ENCODE measurements around the gene RRM2.
"Not testable (repeated sequence)": the region's sequence is repeated elsewhere in the genome, so short reads cannot be mapped to it uniquely, and the experiment has no call there.

The RRM2 gene

GRCh38 chr2:10091182-10091888 lies 31.2 kb upstream of the RRM2 start:
- no peak for DNase-seq (ENCODE audit: low read depth)

- DNase-seq (ENCODE audit: low read depth) = not testable (repeated sequence)
These were observed 30.7 kb upstream of the RRM2 start for GRCh38 chr2:10091889-10092244.

- no peak for DNase-seq (ENCODE audit: low read depth)
These were observed 28.2 kb upstream of the RRM2 start for GRCh38 chr2:10094271-10094814.

- no peak for DNase-seq (ENCODE audit: low read depth)
These were observed 27.4 kb upstream of the RRM2 start for GRCh38 chr2:10095175-10095574.

GRCh38 chr2:10096641-10097040 lies 25.9 kb upstream of the RRM2 start:
- DNase-seq (ENCODE audit: low read depth) = no peak

- DNase-seq (ENCODE audit: low read depth) = no peak
These were observed 25.0 kb upstream of the RRM2 start for GRCh38 chr2:10097352-10098148.

GRCh38 chr2:10101491-10101890 lies 21.0 kb upstream of the RRM2 start:
- no peak for DNase-seq (ENCODE audit: low read depth)

GRCh38 chr2:10103179-10103578 lies 19.4 kb upstream of the RRM2 start:
- DNase-seq (ENCODE audit: low read depth) = no peak

- not testable (repeated sequence) for DNase-seq (ENCODE audit: low read depth)
These were observed 17.6 kb upstream of the RRM2 start for GRCh38 chr2:10104906-10105305.

GRCh38 chr2:10109311-10109710 lies 13.2 kb upstream of the RRM2 start:
- no peak for DNase-seq (ENCODE audit: low read depth)

GRCh38 chr2:10119027-10119325 lies 3.6 kb upstream of the RRM2 start:
- no peak for DNase-seq (ENCODE audit: low read depth)

GRCh38 chr2:10119601-10120157 lies 2.9 kb upstream of the RRM2 start:
- no peak for DNase-seq (ENCODE audit: low read depth)

- peak; percentile 85 for DNase-seq (ENCODE audit: low read depth)
These were observed 2.2 kb upstream of the RRM2 start for GRCh38 chr2:10120158-10120876.

GRCh38 chr2:10120877-10121574 lies 1.5 kb upstream of the RRM2 start:
- DNase-seq (ENCODE audit: low read depth) = no peak

- DNase-seq (ENCODE audit: low read depth) = no peak
These were observed 742 bp downstream of the RRM2 start for GRCh38 chr2:10123281-10123680.

- DNase-seq (ENCODE audit: low read depth) = peak; percentile 24
These were observed 2.1 kb downstream of the RRM2 start for GRCh38 chr2:10124538-10125045.

- no peak for DNase-seq (ENCODE audit: low read depth)
These were observed 3.5 kb downstream of the RRM2 start for GRCh38 chr2:10125842-10126631.

GRCh38 chr2:10126632-10127026 lies 4.1 kb downstream of the RRM2 start:
- DNase-seq (ENCODE audit: low read depth) = no peak

GRCh38 chr2:10128420-10128819 lies 5.9 kb downstream of the RRM2 start:
- no peak for DNase-seq (ENCODE audit: low read depth)

- no peak for DNase-seq (ENCODE audit: low read depth)
These were observed 7.0 kb downstream of the RRM2 start for GRCh38 chr2:10129490-10129889.
